GM18858 (cell line): ENCODE data around the gene NGFR.
"Not testable (repeated sequence)": the region's sequence is repeated elsewhere in the genome, so short reads cannot be mapped to it uniquely, and the experiment has no call there.

Experiments used
- ATAC-seq: cut with Tn5 transposase; IDR thresholded peaks from one replicate; pipeline ENCODE4 v1.9.1; 2021; ENCODE audit not compliant: unreplicated experiment

Gene NGFR

GRCh38 chr17:49496183-49496866, 1.2 kb downstream of the NGFR start:
- no peak for ATAC-seq

- no peak for ATAC-seq
Measured at GRCh38 chr17:49496867-49497147, 1.7 kb downstream of the NGFR start.

- ATAC-seq: no peak
Measured at GRCh38 chr17:49497148-49498028, 2.3 kb downstream of the NGFR start.

GRCh38 chr17:49498029-49498615, 3.0 kb downstream of the NGFR start:
- ATAC-seq: no peak

- ATAC-seq: no peak
Measured at GRCh38 chr17:49501496-49501895, 6.4 kb downstream of the NGFR start.

- ATAC-seq: no peak
Measured at GRCh38 chr17:49502254-49502653, 7.2 kb downstream of the NGFR start.

- not testable (repeated sequence) for ATAC-seq
Measured at GRCh38 chr17:49502680-49503079, 7.6 kb downstream of the NGFR start.

GRCh38 chr17:49504369-49504768, 9.3 kb downstream of the NGFR start:
- no peak for ATAC-seq

GRCh38 chr17:49505854-49506253, 10.8 kb downstream of the NGFR start:
- ATAC-seq: no peak

GRCh38 chr17:49506282-49506681, 11.2 kb downstream of the NGFR start:
- ATAC-seq: no peak

GRCh38 chr17:49508061-49508865, 13.2 kb downstream of the NGFR start:
- no peak for ATAC-seq

GRCh38 chr17:49508866-49509587, 13.9 kb downstream of the NGFR start:
- ATAC-seq: no peak

- no peak for ATAC-seq
Measured at GRCh38 chr17:49509588-49509917, 14.5 kb downstream of the NGFR start.

GRCh38 chr17:49510059-49510719, 15.1 kb downstream of the NGFR start:
- no peak for ATAC-seq

- ATAC-seq: no peak
Measured at GRCh38 chr17:49510720-49511110, 15.6 kb downstream of the NGFR start.

GRCh38 chr17:49511810-49512209, 16.7 kb downstream of the NGFR start:
- ATAC-seq: no peak

GRCh38 chr17:49512296-49513043, 17.4 kb downstream of the NGFR start:
- ATAC-seq: no peak

GRCh38 chr17:49513044-49513395, 17.9 kb downstream of the NGFR start:
- ATAC-seq: no peak

GRCh38 chr17:49513641-49514040, 18.5 kb downstream of the NGFR start:
- ATAC-seq: no peak
